IMR-90 (cell line): ENCODE results near the gene AKNA.

Source experiments
- CEBPB ChIP-seq: IDR thresholded peaks from 2 replicates; pipeline ENCODE4 v1.6.1; 2012; ENCODE audit warnings: low read depth, low read length, improper control_type of control experiment
- CTCF ChIP-seq: conservative IDR thresholded peaks from 2 replicates; pipeline ENCODE4 v1.5.1; 2012; ENCODE audit warnings: mild to moderate bottlenecking, low read depth, low read length, improper control_type of control experiment
- POLR2A ChIP-seq: IDR thresholded peaks from 2 replicates; pipeline ENCODE4 v1.6.1; 2012; ENCODE audit warnings: mild to moderate bottlenecking, low read depth, low read length

- no peak for TF ChIP-seq POLR2A
- no peak for TF ChIP-seq CEBPB
- no peak for TF ChIP-seq CTCF
Observed at GRCh38 chr9:114373960-114374730, 13.6 kb downstream of the AKNA start.
